ENCODE measurements around the gene ATP8B3. TPM values are rescaled to one million over a fixed set of nuclear protein-coding genes. Genes with fewer than 3 reads are reported as not detected.
"Not testable (repeated sequence)": the region's sequence is repeated elsewhere in the genome, so short reads cannot be mapped to it uniquely, and the experiment has no call there.

The ATP8B3 gene
- total RNA-seq, 1 experiment from 2014 or later: 5.8 TPM

DNA sequence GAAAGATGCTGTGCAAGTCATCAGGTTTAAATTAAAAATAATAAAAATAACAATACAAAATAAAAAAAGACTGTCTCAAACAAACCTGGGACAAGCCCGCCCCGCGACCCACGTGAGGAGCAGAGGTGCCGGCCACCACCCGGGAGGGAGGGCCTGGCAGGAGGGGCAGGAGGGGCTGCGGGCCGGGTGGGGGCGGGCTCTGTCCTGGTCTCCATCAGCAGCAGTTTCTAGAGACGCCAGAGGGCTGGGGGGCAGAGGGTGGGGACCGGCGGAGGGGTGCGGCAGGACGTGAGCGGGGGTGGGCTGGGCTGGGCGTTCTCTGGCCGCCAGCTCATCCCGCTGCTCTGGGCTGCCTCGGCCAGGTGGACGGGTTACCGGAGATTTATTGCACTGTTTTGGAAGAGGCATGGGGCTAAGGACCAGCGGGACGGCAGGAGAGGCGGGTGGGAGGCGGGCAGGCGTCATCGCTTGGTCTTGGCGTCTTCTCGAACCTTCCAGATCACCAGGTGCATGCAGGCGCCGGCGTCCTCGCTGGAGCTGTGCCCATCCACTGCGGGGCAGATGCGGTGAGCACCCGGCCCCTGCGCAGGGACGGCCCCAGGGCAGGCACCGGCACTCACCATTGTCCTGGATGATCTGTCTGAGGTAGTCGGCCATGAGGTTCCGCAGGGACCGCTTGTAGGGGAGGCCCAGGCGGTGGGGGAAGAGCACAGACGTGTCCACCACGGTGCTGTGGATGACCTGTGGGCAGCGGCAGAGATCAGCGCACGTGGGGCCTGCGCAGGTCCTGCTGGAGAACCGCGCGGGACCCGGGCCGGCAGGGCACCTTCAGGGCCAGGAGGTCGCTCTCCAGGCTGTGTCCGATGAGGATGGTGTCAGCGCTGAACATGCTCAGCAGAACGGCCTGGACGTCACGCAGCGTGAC, 3.8 kb upstream of the ATP8B3 start:
- no peak for DNase-seq (ENCODE audit: low read depth)

DNA sequence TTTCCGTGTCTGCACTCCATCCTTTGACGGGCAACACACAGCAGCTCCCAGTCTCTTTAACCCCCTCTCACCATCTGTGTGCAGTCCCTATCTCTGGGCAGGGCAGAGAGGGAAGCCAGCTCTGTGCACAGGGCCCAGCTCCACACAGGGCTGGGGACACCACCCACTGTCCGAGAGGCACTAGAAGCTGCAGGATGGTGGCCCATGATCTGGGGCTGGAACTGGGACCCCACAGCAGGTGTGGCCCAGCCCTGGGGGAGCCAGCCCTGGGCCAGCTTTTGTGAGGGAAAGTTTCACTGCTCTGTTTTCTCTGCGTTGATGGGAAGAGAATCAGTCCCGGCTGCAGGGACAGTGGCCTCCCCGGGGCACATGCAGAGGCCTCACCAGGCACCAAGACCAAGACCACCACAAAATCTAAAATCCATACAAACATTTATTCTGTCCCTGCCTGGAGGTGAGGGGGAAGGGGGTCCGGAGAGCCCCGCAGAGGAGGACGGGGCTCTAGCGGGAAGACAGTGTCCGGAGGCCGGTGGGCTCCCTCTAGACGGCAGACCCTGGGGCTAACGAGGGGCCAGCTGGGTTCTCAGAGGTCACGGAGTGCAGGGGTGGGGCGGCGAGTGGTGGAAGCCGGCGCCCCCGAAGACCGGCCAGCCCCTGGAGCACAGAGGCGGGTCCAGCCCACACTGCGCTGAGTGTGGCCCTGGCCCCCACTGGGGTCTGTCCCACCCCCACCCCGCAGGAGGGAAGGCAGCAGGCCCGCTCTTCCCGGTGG, 2.9 kb upstream of the ATP8B3 start:
- no peak for DNase-seq (ENCODE audit: low read depth)

DNA sequence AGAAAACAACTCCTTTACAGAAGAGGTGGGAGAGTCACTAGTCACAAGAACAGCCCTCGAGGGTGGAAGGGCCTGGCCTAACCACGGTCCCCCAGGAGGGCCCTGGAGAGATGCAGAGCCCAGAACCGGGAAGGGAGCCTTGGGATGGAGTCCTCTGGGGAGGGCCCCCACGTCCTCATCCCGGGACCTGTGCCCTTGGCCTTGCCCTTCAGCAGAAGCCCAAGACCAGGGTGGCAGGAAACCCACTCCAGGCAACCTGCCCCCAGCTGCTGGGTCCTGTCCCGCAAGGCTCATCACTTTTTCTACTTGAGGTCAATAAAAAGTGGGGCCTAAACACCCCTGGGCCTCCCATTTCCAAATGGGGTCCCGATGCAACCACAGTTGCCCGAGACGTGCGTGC, 2.3 kb upstream of the ATP8B3 start:
- DNase-seq (ENCODE audit: low read depth): no peak

DNA sequence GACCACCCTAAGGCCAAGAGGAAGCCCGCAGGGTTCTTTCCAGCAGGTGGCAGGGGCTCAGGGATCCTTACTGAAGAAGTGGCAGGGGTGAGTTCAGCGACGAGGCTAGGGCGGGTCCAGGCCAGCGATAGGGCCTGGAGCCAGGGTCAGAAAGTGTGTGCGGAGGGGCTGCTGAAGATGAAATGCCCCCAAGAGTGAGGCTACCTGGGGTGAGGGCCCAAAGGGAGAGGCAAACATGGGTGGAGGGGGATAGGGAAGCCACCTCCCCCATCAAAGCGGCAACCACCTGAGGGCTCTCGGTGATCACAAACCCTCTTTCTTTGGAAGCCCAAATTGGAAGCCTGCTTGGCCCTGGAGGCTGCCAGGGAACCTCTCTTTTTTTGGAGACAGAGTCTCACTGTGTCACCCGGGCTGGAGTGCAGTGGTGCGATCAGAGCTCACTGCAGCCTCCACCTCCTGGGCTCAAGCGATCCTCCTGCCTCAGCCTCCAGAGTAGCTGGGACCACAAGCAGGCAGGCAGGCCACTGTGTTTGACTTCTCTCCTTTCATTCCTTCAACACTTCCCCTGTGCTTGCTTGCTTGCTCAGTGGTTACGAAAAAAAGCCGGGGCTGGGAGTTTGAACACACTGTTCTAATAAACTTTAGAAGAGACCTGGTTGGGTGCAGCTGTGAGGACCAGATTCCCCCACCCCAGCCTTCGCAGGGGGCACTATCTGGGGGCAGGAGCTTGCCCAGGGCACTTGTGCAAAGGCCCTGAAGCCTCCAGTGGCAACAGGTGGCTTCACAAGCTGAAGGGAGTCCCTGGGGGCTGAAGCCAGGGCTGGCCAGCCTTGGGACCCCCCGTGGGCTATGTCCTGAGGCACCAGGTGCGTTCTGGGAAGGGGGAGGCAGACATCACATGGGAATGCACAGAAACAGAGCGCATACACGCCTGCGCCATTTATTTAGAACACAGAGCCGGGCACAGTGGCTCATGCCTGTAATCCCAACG, 1.4 kb upstream of the ATP8B3 start:
- no peak for DNase-seq (ENCODE audit: low read depth)

DNA sequence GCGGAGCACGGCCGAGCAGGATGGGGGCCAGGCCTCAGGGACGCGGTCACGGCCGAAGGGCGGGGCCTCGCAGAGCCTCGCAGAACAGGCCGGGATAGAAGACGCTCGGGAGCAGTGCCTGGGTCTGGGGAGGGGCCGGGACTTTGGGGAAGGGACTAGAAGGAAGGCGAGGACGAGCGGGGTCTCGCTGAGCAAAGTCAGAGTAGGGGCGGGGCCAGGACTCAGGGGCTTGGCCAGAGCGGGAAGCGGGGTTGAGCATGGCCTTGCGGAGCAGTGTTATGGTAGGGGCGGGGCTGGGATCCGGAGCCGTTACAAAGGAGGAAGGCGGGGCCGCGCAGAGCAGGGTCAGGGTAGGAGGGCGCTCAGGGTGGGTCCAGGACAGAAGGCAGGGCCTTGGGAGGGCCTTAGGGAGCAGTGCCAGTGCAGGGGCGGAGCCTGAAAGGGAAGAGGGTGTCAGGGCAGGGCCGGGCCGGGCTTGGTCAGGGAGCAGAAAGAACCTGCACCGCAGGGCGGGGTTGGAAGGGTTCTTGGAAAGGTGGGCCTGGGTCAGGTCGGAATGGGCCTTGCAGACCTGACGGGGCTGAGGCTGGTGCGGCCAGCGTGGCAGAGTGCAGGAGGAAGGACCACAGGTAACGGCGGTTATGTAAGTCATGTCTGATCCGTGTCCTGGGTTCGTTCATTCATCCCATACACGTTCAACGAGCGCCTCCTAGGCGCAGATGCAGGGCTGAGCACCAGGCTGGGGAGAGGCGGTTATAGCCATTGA, 533 bp upstream of the ATP8B3 start:
- peak; percentile 97 for DNase-seq (ENCODE audit: low read depth)

DNA sequence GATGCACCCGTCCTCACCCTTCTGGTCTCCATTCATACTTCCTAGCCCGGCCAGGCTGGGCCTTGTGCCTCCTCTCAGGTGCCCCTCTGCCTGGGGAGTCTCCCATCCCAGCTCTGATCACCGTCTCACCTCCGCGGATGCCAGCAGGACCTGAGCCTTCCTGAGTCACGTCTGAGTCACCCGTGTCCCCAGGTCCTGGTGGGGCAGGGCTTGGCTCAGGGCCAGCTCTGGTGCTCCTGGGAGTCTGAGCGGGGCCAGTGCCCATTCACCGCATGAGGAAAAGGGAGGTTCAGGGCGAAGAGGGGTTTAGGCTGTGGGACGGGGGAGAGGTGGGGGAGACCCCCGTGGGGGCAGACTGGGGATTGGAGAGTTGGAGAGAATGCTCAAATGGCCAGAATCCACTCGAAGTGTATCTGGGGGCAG, 593 bp downstream of the ATP8B3 start:
- DNase-seq (ENCODE audit: low read depth): peak; percentile 97

DNA sequence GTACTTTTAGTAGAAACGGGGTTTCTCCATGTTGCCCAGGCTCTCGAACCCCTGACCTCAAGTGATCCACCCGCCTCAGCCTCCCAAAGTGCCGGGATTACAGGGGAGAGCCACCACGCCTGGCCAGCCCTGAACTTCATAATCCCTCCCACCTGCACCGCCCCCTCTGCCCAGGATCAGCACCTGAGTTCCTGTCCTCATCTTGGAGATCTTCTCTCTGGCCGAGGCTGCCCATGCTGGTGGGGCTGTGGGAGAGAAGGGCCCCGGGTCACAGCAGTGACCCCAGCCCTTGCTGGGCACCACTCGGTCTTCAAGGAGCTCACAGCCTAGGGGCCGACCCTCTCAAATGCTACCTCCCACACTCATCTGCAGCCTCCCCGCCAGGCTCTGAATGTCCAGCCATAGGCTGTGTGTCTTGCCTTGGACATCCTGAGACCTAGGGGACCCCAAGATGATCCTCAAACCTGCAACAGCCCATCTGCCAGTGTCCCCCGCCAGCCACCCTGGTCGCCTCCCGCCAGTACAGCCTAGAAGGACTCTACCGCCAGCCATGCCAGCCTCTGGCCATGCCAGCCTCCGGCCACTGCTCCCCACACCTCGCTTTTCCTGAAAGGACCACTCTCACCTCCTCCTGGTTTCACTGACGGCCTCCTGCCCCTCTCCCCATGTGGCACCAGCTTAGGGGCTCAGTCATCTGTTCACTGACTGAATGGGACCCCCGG, 1.5 kb downstream of the ATP8B3 start:
- DNase-seq (ENCODE audit: low read depth): no peak

DNA sequence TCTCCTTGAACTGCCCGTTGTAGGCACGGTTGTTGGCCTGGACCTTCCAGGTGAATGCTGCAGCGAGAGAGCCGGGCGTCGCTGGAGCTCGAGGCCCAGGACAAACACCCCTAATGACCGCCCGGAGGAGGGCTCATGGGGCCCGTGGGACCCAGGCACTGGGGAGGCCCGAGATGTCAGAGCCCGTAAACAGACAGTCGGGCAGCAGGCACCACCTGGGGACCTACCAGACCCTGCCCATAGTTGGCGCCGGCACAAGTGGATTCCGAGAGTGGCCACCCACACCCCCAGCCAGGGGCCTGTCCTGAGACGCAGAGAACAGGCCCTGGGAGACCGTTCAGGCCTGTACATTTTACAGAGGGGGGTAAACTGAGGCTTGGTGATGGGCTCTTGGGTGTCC, 2.4 kb downstream of the ATP8B3 start:
- DNase-seq (ENCODE audit: low read depth): no peak

DNA sequence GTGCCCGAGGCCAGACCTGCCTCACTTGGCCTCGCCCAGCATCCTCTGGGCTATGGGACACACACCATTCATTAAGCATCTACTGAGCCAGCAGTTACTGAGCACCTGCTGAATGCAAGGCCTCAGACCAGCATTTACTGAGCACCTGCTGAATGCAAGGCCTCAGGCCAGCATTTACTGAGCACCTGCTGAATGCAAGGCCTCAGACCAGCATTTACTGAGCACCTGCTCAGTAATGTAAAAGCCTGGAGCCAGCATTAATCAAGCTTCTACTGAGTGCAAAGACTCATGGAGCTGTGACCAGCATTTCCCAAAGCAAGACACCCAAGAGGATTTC, 3.7 kb downstream of the ATP8B3 start:
- no peak for DNase-seq (ENCODE audit: low read depth)

DNA sequence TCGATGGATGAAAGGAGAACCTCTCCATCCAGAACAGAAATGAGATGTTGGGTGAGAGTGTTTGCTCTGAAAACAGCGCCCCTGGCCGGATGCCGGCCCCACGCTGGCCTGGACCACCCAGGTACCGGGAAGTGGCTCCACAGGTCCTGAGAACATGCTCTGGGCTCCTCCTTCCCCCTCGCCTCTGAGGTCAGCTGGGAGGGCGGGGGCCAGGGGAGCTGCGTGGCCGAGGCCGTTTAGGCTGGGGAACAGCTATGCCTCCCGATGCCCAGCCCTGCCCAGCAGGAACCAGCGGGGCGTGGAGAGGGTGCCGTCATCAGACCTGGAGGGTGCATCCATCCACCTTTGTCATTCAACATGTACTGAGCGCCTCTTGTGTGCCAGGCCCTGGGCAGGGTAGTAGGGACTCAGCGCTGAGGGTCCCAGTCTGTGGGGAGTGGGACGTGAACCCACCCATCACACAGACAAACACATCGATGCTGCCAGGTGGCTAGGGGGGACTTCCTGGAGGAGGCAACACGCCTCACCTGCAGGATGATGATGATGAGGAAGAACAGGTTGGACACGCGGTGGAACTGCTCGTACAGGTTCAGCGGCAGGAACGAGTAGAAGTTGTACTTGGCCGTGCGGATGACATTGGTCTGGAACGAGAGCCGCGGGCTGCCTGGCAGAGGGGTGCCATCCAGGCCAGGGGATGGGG, 4.2 kb downstream of the ATP8B3 start:
- DNase-seq (ENCODE audit: low read depth): no peak

DNA sequence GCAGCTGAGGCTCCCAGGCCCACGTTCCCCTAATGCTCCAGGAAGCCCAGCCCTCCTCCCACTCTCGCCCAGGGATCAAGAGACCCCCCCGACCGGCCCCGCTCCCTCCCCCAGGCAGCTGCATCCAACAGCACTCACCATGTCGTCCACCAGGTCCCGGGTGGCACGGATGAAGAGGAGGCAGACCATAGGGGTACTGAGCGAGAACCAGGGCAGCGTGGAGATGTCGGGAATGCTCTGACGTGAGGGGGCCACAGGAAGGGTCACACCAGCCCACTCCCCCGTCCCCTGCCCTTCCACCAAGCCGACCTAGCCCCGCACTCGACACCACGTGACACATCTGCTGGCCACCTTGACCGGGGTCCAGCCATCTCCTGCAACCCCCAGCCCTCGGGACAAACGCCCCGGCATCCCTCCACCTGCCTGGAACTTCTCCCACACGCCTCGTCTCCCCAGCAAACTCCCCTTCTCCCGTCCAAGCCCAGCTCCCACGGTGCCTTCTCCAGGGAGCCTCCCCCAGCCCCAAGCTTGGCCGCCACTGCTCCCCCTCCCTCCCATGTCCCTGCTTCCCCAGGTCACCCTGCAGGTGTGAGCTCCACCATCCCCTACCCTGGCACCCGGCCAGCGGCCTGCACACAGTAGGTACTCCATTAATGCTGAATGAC, 4.9 kb downstream of the ATP8B3 start:
- no peak for DNase-seq (ENCODE audit: low read depth)

DNA sequence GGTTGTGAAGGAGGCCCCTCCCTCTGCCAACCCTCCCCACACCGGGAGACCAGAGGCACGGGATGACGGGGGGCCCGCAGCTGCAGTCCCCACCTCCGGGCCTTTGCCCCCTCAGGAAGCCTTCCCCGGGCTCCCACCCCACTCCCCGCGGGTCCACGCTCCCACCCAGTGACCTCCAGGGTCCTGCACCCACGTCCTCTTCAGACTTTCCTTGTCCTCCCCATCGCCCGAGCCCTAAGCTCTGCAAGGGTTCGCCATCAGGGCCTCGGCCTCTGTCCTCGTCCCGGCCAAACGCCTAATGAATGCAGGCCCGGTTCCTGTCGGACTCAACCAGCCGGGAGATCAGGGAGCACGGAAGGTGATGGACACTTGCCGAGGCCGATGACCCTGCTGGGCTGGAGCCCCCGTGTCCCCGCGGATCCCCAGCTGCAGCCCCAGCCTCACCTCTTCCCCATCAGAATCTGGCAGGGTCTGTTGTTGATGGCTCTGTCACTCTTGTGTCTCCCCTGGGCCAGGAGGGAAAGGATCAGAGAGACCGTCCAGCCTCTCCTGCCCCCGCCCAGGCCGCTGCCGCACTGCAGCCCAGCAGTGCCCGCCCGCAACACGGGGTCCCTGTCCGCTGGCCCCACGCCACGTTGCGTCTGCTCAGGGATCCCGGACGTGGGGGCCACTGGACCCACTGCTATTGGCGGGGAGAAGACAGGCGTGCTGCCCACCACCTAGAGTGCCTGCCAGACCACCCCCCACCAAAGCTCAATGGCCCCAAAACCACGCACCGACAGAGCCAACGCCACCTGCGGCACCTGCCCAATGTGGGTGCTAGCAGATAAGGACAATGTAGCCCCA, 5.7 kb downstream of the ATP8B3 start:
- DNase-seq (ENCODE audit: low read depth): no peak

DNA sequence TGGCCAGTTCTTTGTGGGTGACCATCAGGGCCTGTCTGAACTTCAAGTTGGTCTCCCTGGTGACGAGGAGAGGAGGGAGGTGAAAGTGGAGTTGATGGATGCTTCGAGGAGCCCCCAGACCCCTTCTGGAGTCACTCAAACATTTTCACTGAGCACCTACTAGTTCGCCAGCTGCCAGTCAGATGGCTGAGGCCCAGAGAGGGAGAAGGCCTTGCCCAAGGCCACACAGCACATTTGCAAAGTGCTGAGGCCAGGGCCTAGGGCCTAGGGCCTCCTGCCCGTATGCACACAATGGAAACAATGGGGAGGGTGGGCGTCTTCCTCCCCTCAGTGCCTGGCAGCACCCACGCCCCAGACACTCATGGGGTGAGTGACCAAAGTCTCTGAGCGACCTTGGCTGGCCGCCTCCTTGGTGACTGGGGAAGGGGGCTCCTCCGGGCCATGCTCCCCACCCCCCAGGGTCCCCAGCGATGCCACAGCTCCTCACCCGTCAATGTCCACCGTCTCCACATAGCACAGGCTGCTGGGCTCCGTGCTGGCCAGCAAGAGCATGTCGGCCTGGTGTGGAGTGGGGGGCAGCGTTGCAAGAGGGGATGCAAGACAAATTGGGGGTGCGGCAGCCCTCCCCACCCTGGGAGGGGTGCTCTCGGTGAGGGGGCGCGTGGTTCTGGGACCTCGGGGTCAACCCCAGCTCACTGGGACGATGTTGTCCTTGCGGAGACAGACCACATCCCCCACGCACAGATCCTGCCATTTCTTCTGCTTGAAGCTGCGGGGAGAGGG, 6.5 kb downstream of the ATP8B3 start:
- DNase-seq (ENCODE audit: low read depth): no peak

DNA sequence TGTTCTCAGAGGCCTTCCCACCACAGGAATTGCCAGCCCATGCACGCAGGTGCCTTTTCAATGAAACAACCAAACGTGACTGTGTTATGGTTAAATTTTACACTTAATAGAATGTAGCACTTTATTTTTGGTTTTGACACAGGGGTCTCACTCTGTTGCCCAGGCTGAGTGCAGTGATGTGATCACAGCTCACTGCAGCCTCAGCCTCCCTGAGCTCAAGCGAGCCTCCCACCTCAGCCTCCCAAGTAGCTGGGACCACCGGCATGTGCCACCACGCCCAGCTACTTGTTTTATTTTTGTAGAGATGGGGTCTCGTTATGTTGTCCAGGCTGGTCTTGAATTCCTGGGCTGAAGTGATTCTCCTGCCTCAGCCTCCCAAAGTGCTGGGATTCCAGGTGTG, 7.2 kb downstream of the ATP8B3 start:
- DNase-seq (ENCODE audit: low read depth): no peak

DNA sequence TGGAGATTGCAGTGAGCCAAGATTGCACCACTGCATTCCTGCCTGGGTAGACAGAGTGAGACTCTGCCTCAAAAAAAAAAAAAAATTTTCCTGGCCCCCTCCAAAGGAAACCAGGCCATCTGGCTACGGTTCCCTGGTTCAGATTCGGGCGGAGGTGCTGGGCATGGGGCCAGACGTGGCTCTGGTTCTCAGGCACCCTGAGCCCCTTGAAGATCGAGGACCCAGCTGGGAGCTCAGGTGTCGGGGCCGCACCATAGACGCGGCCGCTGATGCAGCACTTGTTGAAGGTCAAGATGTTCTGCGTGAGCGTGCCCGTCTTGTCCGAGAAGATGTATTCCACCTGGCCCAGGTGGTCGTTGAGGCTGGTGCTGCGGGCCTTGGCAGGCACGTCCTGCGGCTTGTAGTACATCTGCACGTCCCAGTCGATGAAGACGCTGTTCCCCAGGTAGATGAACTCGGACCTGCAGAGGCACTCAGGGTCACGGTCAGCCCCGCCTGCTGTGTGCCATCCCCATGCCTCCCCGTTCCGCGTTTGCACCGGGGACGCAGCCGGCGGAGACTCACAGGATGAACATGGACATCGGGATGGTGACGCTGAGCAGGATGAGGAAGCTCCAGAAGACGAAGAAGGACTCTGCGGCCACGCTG, 12.3 kb downstream of the ATP8B3 start:
- DNase-seq (ENCODE audit: low read depth): no peak

DNA sequence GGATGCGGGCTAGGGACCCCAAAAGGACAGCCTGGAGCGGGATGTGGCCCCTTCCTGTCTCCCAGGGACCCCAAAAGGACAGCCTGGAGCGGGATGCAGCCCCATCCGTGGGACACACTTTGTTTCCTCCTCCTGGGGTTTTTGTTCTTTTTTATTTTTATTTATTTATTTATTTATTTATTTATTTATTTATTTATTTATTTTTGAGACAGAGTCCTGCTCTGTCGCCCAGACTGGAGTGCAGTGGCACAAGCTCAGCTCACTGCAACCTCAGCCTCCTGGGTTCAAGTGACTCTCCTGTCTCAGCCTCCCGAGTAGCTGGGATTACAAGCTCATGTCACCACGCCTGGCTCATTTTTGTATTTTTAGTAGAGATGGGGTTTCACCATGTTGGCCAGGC, 14.8 kb downstream of the ATP8B3 start:
- not testable (repeated sequence) for DNase-seq (ENCODE audit: low read depth)
